CD14-positive monocyte (primary cell): ENCODE measurements around the gene TMEM38A. TPM values are rescaled to one million over a fixed set of nuclear protein-coding genes. Genes with fewer than 3 reads are reported as not detected.

Source experiments
- DNase-seq, 3 donors: peaks; one replicate each; pipeline ENCODE4 v3.0.0-alpha.2; 2011 to 2022
- H2AFZ ChIP-seq: 2 replicates; pipeline ENCODE4 v1.6.0; 2012; ENCODE audit warnings: mild to moderate bottlenecking, low read depth, low read length, inconsistent platforms; ENCODE audit not compliant: insufficient read depth, poor library complexity, severe bottlenecking
- H3K27ac ChIP-seq, 2 donors: 1 replicate in 1 of 2; 2 replicates in 1 of 2; pipeline ENCODE4 v1.5.1; 2012 to 2013; ENCODE audit warnings: low read length in 2 of 2, control low read depth in 1 of 2, inconsistent platforms in 1 of 2, low read depth in 1 of 2, mild to moderate bottlenecking in 1 of 2
- H3K27me3 ChIP-seq, 2 donors: one replicate each; pipeline versions ENCODE4 v1.6.0 to v1.6.1; 2011 to 2013; ENCODE audit warnings: low read length in 2 of 2; ENCODE audit not compliant: control insufficient read depth in 2 of 2, insufficient read depth in 2 of 2
- H3K36me3 ChIP-seq, 2 donors: replicated peaks in 1 of 2; 1 replicate in 1 of 2; 2 replicates in 1 of 2; pipeline versions ENCODE4 v1.5.1 to v1.6.1; 2012 to 2013; ENCODE audit warnings: low read length in 2 of 2, control low read depth in 1 of 2, inconsistent platforms in 1 of 2, mild to moderate bottlenecking in 1 of 2; ENCODE audit not compliant: insufficient read depth in 2 of 2, control insufficient read depth in 1 of 2
- H3K4me1 ChIP-seq, 2 donors: 1 replicate in 1 of 2; 2 replicates in 1 of 2; pipeline versions ENCODE4 v1.5.1 to v1.6.1; 2012 to 2013; ENCODE audit warnings: low read length in 2 of 2, control low read depth in 1 of 2, inconsistent platforms in 1 of 2, mild to moderate bottlenecking in 1 of 2, moderate library complexity in 1 of 2; ENCODE audit not compliant: insufficient read depth in 2 of 2, control insufficient read depth in 1 of 2
- H3K4me2 ChIP-seq: replicated peaks from 2 replicates; pipeline ENCODE3; 2012; ENCODE audit warnings: low read length, moderate library complexity, mild to moderate bottlenecking; ENCODE audit not compliant: poor library complexity, severe bottlenecking; ENCODE audit errors: extremely low read depth
- H3K4me3 ChIP-seq, 3 experiments: fragments of 200-600 bp in 1 of 3; sonication (generic) in 1 of 3; replicated peaks in 1 of 3; 1 replicate in 2 of 3; 2 replicates in 1 of 3; pipeline ENCODE4 v1.5.1; 2011 to 2013; ENCODE audit warnings: low read length in 3 of 3, mild to moderate bottlenecking in 3 of 3, control low read depth in 2 of 3, low read depth in 2 of 3, inconsistent platforms in 1 of 3, moderate library complexity in 1 of 3
- H3K79me2 ChIP-seq: 2 replicates; pipeline ENCODE4 v1.6.0; 2012; ENCODE audit warnings: mild to moderate bottlenecking, control low read depth, inconsistent platforms, low read length, moderate library complexity; ENCODE audit not compliant: insufficient read depth
- H3K9ac ChIP-seq: 2 replicates; pipeline ENCODE4 v1.6.0; 2017; ENCODE audit warnings: low read length, mild to moderate bottlenecking; ENCODE audit not compliant: insufficient read depth, poor library complexity, severe bottlenecking
- H3K9me3 ChIP-seq, 2 donors: replicated peaks in 1 of 2; 1 replicate in 1 of 2; 2 replicates in 1 of 2; pipeline versions ENCODE4 v1.5.1 to v1.6.1; 2012 to 2013; ENCODE audit warnings: low read length in 2 of 2, control low read depth in 1 of 2; ENCODE audit not compliant: control insufficient read depth in 1 of 2, insufficient read depth in 1 of 2
- H4K20me1 ChIP-seq: 2 replicates; pipeline ENCODE4 v1.6.0; 2012; ENCODE audit warnings: mild to moderate bottlenecking, low read length, control low read depth, moderate library complexity; ENCODE audit not compliant: insufficient read depth
- H3K27ac Mint-ChIP-seq, 7 donors: one replicate each; pipeline ENCODE4 v1.8.0; 2020; ENCODE audit warnings: mild to moderate bottlenecking in 7 of 7, mixed read lengths in 7 of 7, moderate library complexity in 6 of 7, inconsistent platforms in 2 of 7
- H3K27me3 Mint-ChIP-seq, 3 donors: one replicate each; pipeline ENCODE4 v1.8.0; 2021 to 2022; ENCODE audit warnings: low read depth in 3 of 3, mild to moderate bottlenecking in 3 of 3, mixed read lengths in 3 of 3, moderate library complexity in 3 of 3, inconsistent platforms in 1 of 3
- H3K36me3 Mint-ChIP-seq, 2 donors: one replicate each; pipeline ENCODE4 v1.8.0; 2020; ENCODE audit warnings: mixed read lengths in 2 of 2, inconsistent platforms in 1 of 2, mild to moderate bottlenecking in 1 of 2
- H3K4me1 Mint-ChIP-seq: one replicate; pipeline ENCODE4 v1.8.0; 2020; ENCODE audit warnings: mild to moderate bottlenecking, mixed read lengths
- H3K4me3 Mint-ChIP-seq, 2 donors: one replicate each; pipeline ENCODE4 v1.8.0; 2020; ENCODE audit warnings: mild to moderate bottlenecking in 2 of 2, mixed read lengths in 2 of 2, moderate library complexity in 1 of 2
- H3K9me3 Mint-ChIP-seq, 7 donors: one replicate each; pipeline ENCODE4 v1.8.0; 2020 to 2022; ENCODE audit warnings: mixed read lengths in 7 of 7, mild to moderate bottlenecking in 6 of 7, moderate library complexity in 6 of 7, inconsistent platforms in 2 of 7
- CTCF ChIP-seq: fragments of 200-600 bp; IDR thresholded peaks from one replicate; pipeline ENCODE4 v1.8.0; 2022; ENCODE audit warnings: antibody characterized with exemption, mild to moderate bottlenecking
- WGBS: methylation state at CpG from one replicate; pipeline ENCODE4 v1.1.5; 2013; ENCODE audit warnings: missing lambda C conversion rate; ENCODE audit not compliant: insufficient coverage; 5-methylcytosine and 5-hydroxymethylcytosine counted together
- intact Hi-C, 2 donors: fragments of 100-400 bp; cut with micrococcal nuclease; formaldehyde crosslinking; loops; one replicate each; pipeline versions ENCODE4 v1.15.0 to v1.15.1; 2023
- polyA plus RNA-seq, 3 donors: library from polyadenylated mRNA; depleted of rRNA in 1 of 3; unstranded in 2 of 3; stranded (reverse) in 1 of 3; fragments of 300-500 nt in 2 of 3; fragments of >200 nt in 1 of 3; fragmentation: Illumina TruSeq in 2 of 3; gene quantifications; 1 replicate in 2 of 3; 2 replicates in 1 of 3; pipeline ENCODE4 v1.2.3, GENCODE V29; 2012 to 2021

TMEM38A gene
- polyA plus RNA-seq, 3 donors: 8.5 to 21.6 (median 10.6) TPM

- H3K27ac ChIP-seq: peak overlapping the region; percentile 50 to 90
- no peak for DNase-seq
- peak overlapping the region; percentile 86 for H3K4me2 ChIP-seq
- Mint-ChIP-seq H3K36me3 (peaks cover 37 to 43% of the 10 kb centered on the region in 2 donors), H3K4me3 (peak overlapping the region; percentile 96), H3K9me3 (no peaks in the 10 kb centered on the region), H3K27ac (peak overlapping the region; percentile 87 to 95 (median 91)), H3K27me3 (peaks cover 0 to 1% (median 0%) of the 10 kb centered on the region in 3 donors), H3K4me1 (peaks cover 33% of the 10 kb centered on the region)
- H3K79me2 ChIP-seq: peaks cover 65% of the 10 kb centered on the region
- H4K20me1 ChIP-seq: peaks cover 70% of the 10 kb centered on the region
- H3K4me1 ChIP-seq: peaks cover 23 to 37% of the 10 kb centered on the region in 2 donors
- no peaks in the 10 kb centered on the region for H3K27me3 ChIP-seq
- WGBS: no CpG with 5 or more reads among the region's 12 CpGs
- peak overlapping the region; percentile 52 to 88 (median 81) for H3K4me3 ChIP-seq
- intact Hi-C loops: loop anchor here (2.0 to 5.0 kb wide), 4 partner anchors 36 to 56 kb away; partner anchors contain the start of genes SLC35E1 (in 1 of the 2), SMIM7 (in 1 of the 2) and TMEM38A (in 1 of the 2)
- no peaks in the 10 kb centered on the region for H3K9me3 ChIP-seq
- TF ChIP-seq CTCF: no peak
- peaks cover 27 to 59% of the 10 kb centered on the region in 2 donors for H3K36me3 ChIP-seq
- H3K9ac ChIP-seq: peak overlapping the region; percentile 96
- H2AFZ ChIP-seq: peak overlapping the region; percentile 34
Measured at GRCh38 chr19:16626796-16627192, 34.1 kb upstream of the TMEM38A start.

GRCh38 chr19:16627193-16627927, 33.6 kb upstream of the TMEM38A start:
- H3K36me3 ChIP-seq: peaks cover 30 to 59% of the 10 kb centered on the region in 2 donors
- peaks cover 62% of the 10 kb centered on the region for H3K79me2 ChIP-seq
- H3K9ac ChIP-seq: peak overlapping the region; percentile 96
- Mint-ChIP-seq H3K27me3 (peaks cover 0 to 1% (median 0%) of the 10 kb centered on the region in 3 donors), H3K9me3 (no peaks in the 10 kb centered on the region), H3K36me3 (peaks cover 40 to 49% of the 10 kb centered on the region in 2 donors), H3K4me1 (peaks cover 32% of the 10 kb centered on the region), H3K4me3 (peak overlapping the region; percentile 96), H3K27ac (peak overlapping the region; percentile 87 to 95 (median 91))
- peak overlapping the region; percentile 86 for H3K4me2 ChIP-seq
- peak overlapping the region; percentile 50 to 90 for H3K27ac ChIP-seq
- H2AFZ ChIP-seq: peak overlapping the region; percentile 34
- under 1% methylated on average over 36 of the region's 52 CpGs for WGBS
- intact Hi-C loops: loop anchor here (2.0 to 5.0 kb wide), 4 partner anchors 35 to 57 kb away; partner anchors contain the start of genes SLC35E1 (in 1 of the 2), SMIM7 (in 1 of the 2) and TMEM38A (in 1 of the 2)
- TF ChIP-seq CTCF: no peak
- peak; percentile 26 to 44 (median 28) for DNase-seq
- peak overlapping the region; percentile 52 to 88 (median 81) for H3K4me3 ChIP-seq
- peaks cover 23 to 37% of the 10 kb centered on the region in 2 donors for H3K4me1 ChIP-seq
- H4K20me1 ChIP-seq: peaks cover 69% of the 10 kb centered on the region
- no peaks in the 10 kb centered on the region for H3K9me3 ChIP-seq
- H3K27me3 ChIP-seq: no peaks in the 10 kb centered on the region
